DOHH2 (cell line): ENCODE data around the gene AASDH.

Experiments used
- H3F3A ChIP-seq: fragments of 200-600 bp; sonication (generic), shearing (Covaris generic); 2 replicates; pipeline ENCODE4 v1.6.0; 2016; ENCODE audit warnings: antibody characterized with exemption, mild to moderate bottlenecking; ENCODE audit not compliant: control insufficient read depth, insufficient read depth
- H3K27ac ChIP-seq: fragments of 200-600 bp; sonication (generic); 2 replicates; pipeline ENCODE4 v1.5.1; 2014; ENCODE audit warnings: low read depth, mild to moderate bottlenecking, low read length, moderate library complexity
- H3K27me3 ChIP-seq: fragments of 200-600 bp; sonication (generic); 2 replicates; pipeline ENCODE4 v1.6.1; 2014; ENCODE audit warnings: mild to moderate bottlenecking, low read length, mixed read lengths; ENCODE audit not compliant: control insufficient read depth
- H3K36me3 ChIP-seq: fragments of 200-600 bp; sonication (generic); 2 replicates; pipeline ENCODE4 v1.6.1; 2014; ENCODE audit warnings: mild to moderate bottlenecking, low read length, moderate library complexity, mixed read lengths; ENCODE audit not compliant: control insufficient read depth
- H3K4me1 ChIP-seq: fragments of 200-600 bp; sonication (generic); 2 replicates; pipeline ENCODE4 v1.6.1; 2014; ENCODE audit warnings: mild to moderate bottlenecking, low read length, mixed read lengths; ENCODE audit not compliant: control insufficient read depth
- H3K4me2 ChIP-seq: fragments of 200-600 bp; sonication (generic); 2 replicates; pipeline ENCODE4 v1.6.0; 2014; ENCODE audit warnings: mild to moderate bottlenecking, low read length, moderate library complexity
- H3K4me3 ChIP-seq: fragments of 200-600 bp; sonication (generic); 2 replicates; pipeline ENCODE4 v1.5.1; 2014; ENCODE audit warnings: mild to moderate bottlenecking, low read length, mixed read lengths
- H3K79me2 ChIP-seq: fragments of 200-600 bp; sonication (generic); 2 replicates; pipeline ENCODE4 v1.6.1; 2014; ENCODE audit warnings: mild to moderate bottlenecking, low read length, mixed read lengths; ENCODE audit not compliant: control insufficient read depth
- H3K9me2 ChIP-seq: fragments of 200-600 bp; sonication (generic); replicated peaks from 2 replicates; pipeline ENCODE4 v1.6.1; 2014; ENCODE audit warnings: mild to moderate bottlenecking, low read length, mixed read lengths; ENCODE audit not compliant: control insufficient read depth
- H3K9me3 ChIP-seq: fragments of 200-600 bp; sonication (generic); 2 replicates; pipeline ENCODE4 v1.6.1; 2014; ENCODE audit warnings: antibody characterized with exemption, low read length, mixed read lengths; ENCODE audit not compliant: control insufficient read depth, insufficient read depth
- H4K20me1 ChIP-seq: fragments of 200-600 bp; sonication (generic); 2 replicates; pipeline ENCODE4 v1.6.0; 2014; ENCODE audit warnings: low read depth, mild to moderate bottlenecking, antibody characterized with exemption, low read length, moderate library complexity; ENCODE audit not compliant: control insufficient read depth, insufficient read depth
- EZH2phosphoT487 ChIP-seq: fragments of 200-600 bp; sonication (generic); IDR thresholded peaks from 2 replicates; pipeline ENCODE4 v1.6.1; 2017; ENCODE audit warnings: borderline replicate concordance, mild to moderate bottlenecking, antibody characterized with exemption, low read length, moderate library complexity, mixed read lengths
- TF ChIP-seq, protein P1 (sequence below): fragments of 200-600 bp; sonication (generic); IDR thresholded peaks from one replicate; pipeline ENCODE4 v1.5.1; 2014; ENCODE audit warnings: antibody characterized with exemption, mild to moderate bottlenecking, low read depth, low read length; ENCODE audit not compliant: poor library complexity, severe bottlenecking

AASDH gene

GRCh38 chr4:56433280-56433679, 46.0 kb upstream of the AASDH start:
- H3K4me2 ChIP-seq, result peak overlapping the region; percentile 88
- H3F3A ChIP-seq, result no peaks in the 10 kb centered on the region
- peaks cover 60% of the 10 kb centered on the region for H3K36me3 ChIP-seq
- H3K79me2 ChIP-seq, result peaks cover 94% of the 10 kb centered on the region
- H3K4me3 ChIP-seq, result peak overlapping the region; percentile 89
- H3K27me3 ChIP-seq, result no peaks in the 10 kb centered on the region
- TF ChIP-seq EZH2phosphoT487, result no peak
- TF ChIP-seq, protein P1, sequence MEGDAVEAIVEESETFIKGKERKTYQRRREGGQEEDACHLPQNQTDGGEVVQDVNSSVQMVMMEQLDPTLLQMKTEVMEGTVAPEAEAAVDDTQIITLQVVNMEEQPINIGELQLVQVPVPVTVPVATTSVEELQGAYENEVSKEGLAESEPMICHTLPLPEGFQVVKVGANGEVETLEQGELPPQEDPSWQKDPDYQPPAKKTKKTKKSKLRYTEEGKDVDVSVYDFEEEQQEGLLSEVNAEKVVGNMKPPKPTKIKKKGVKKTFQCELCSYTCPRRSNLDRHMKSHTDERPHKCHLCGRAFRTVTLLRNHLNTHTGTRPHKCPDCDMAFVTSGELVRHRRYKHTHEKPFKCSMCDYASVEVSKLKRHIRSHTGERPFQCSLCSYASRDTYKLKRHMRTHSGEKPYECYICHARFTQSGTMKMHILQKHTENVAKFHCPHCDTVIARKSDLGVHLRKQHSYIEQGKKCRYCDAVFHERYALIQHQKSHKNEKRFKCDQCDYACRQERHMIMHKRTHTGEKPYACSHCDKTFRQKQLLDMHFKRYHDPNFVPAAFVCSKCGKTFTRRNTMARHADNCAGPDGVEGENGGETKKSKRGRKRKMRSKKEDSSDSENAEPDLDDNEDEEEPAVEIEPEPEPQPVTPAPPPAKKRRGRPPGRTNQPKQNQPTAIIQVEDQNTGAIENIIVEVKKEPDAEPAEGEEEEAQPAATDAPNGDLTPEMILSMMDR, result no peak
- H3K27ac ChIP-seq, result no peak overlapping the region
- H4K20me1 ChIP-seq, result peaks cover 31% of the 10 kb centered on the region
- H3K4me1 ChIP-seq, result peaks cover 52% of the 10 kb centered on the region
- no peaks in the 10 kb centered on the region for H3K9me2 ChIP-seq
- no peaks in the 10 kb centered on the region for H3K9me3 ChIP-seq

- Histone ChIP-seq H3F3A (peaks cover 14% of the 10 kb centered on the region), H3K27ac (no peak overlapping the region), H3K9me3 (no peaks in the 10 kb centered on the region), H3K4me3 (no peak overlapping the region), H3K4me2 (no peak overlapping the region), H4K20me1 (peaks cover 33% of the 10 kb centered on the region), H3K79me2 (peaks cover 100% of the 10 kb centered on the region), H3K36me3 (peaks cover 58% of the 10 kb centered on the region), H3K9me2 (no peaks in the 10 kb centered on the region), H3K27me3 (no peaks in the 10 kb centered on the region), H3K4me1 (peaks cover 79% of the 10 kb centered on the region)
- no peak for TF ChIP-seq EZH2phosphoT487
- TF ChIP-seq, protein P1, result no peak
These were observed 42.9 kb upstream of the AASDH start for GRCh38 chr4:56430203-56430602.

- Histone ChIP-seq H3K4me2 (peak overlapping the region; percentile 46; the same call in 1 of the 2 replicates), H3K4me1 (peaks cover 93% of the 10 kb centered on the region)
- TF ChIP-seq EZH2phosphoT487, result no peak
- TF ChIP-seq, protein P1, result no peak
These were observed 39.9 kb upstream of the AASDH start for GRCh38 chr4:56427179-56427578.

GRCh38 chr4:56426273-56426672, 39.0 kb upstream of the AASDH start:
- no peaks in the 10 kb centered on the region for H3K9me2 ChIP-seq

More at GRCh38 chr4:56427179-56427578, 39.9 kb upstream of the AASDH start:
- Histone ChIP-seq H3K36me3 (peaks cover 54% of the 10 kb centered on the region), H4K20me1 (peaks cover 29% of the 10 kb centered on the region; the same call in 1 of the 2 replicates), H3K27me3 (no peaks in the 10 kb centered on the region), H3K79me2 (peaks cover 100% of the 10 kb centered on the region), H3K9me2 (no peaks in the 10 kb centered on the region), H3F3A (peaks cover 15% of the 10 kb centered on the region), H3K27ac (no peak overlapping the region), H3K9me3 (no peaks in the 10 kb centered on the region), H3K4me3 (no peak overlapping the region)

More at GRCh38 chr4:56426273-56426672, 39.0 kb upstream of the AASDH start:
- peak overlapping the region; percentile 8 for H3K4me3 ChIP-seq
- H3K27ac ChIP-seq, result peak overlapping the region; percentile 43
- no peak for TF ChIP-seq EZH2phosphoT487
- TF ChIP-seq, protein P1, result no peak
- H3K4me2 ChIP-seq, result peak overlapping the region; percentile 46
- H3K4me1 ChIP-seq, result peaks cover 93% of the 10 kb centered on the region
- peaks cover 100% of the 10 kb centered on the region for H3K79me2 ChIP-seq
- peaks cover 36% of the 10 kb centered on the region for H4K20me1 ChIP-seq
- H3K9me3 ChIP-seq, result no peaks in the 10 kb centered on the region
- no peaks in the 10 kb centered on the region for H3K27me3 ChIP-seq
- H3F3A ChIP-seq, result peaks cover 15% of the 10 kb centered on the region
- peaks cover 49% of the 10 kb centered on the region for H3K36me3 ChIP-seq
